Ecto neural progenitor cell (in vitro differentiated cells): ENCODE results near the gene H6PD.
A peak's percentile ranks its signal among the peaks of the same experiment; 100 is the strongest.

Source experiments
- DNase-seq: peaks from one replicate; pipeline ENCODE4 v3.0.0-alpha.2; 2018; ENCODE audit warnings: low spot score

The H6PD gene

GRCh38 chr1:9234223-9235095 lies at the start of gene H6PD:
Gene H6PD (plus strand): TSS chr1:9234774. CDS start chr1:9244935, 10,161 bp downstream.
- DNase-seq, result peak; percentile 90

DNA sequence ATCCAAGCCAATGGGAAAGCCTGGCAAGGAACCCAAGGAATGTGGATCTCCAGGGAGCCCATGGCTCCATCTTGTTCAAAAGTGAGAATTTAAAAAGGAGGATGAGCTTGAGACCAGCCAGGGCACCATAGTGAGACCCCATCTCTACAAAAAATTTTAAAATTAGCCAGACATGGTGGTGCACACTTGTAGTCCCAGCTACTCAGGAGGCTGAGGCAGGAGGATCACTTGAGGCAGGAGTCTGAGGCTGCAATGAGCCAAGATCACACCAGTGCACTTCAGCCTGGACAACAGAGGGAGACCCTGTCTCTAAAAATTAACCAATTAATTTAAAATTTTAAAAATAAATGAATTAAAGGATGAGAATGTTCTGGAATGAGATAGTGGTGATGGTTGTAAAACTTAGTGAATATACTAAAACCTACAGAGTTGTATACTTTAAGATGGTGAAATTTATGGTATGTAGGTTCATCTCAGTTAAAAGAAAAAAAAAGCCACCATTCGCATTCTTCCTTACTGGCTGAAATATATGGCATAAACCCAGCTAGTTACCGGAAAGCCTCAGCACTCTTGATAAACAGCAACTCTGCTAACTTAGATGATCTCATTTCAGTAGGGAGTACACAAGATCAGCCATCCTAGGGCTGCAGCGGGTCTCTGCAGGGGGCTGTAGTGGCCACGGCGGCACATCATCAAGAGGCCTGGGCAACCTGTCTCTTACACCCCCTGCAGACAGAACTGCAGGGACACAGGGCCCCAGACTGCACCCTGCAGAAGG lies 48.3 kb upstream of the H6PD start:
- DNase-seq, result no peak

DNA sequence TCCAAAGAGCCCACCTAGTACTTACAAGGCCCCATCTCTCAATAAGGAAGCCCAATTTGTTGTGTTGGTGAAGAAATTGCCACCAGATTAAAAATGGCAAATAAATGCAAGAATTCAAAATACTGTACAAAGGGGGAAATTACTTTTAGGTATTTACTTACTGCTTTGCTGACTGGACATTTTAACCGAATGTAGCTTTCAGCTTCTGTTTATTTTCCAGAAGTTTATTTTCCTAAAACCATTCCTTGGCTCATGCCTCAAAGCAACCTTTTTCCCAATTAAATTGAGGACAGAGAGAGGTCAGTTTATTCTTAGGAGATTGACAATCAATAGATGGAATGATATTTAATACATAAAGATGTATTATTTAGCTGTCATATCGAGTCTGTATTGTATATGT lies 47.6 kb upstream of the H6PD start:
- DNase-seq, result no peak

DNA sequence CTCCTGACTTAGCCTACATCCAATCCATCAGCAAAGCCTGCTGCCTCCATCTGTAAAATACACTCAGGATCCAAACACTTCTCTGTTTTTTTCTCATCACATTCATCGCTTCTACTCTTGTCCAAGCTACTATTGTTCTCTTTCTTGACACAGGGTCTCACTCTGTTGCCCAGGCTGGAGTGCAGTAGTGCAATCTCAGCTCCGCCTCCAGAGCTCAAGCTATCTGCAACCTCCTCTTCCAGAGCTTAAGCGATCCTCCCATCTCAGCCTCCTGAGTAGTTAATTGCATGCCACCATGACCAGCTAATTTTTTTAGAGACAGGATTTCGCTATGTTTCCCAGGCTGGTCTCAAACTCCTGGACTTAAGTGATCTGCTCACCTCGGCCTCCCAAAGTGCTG lies 44.3 kb upstream of the H6PD start:
- no peak for DNase-seq

DNA sequence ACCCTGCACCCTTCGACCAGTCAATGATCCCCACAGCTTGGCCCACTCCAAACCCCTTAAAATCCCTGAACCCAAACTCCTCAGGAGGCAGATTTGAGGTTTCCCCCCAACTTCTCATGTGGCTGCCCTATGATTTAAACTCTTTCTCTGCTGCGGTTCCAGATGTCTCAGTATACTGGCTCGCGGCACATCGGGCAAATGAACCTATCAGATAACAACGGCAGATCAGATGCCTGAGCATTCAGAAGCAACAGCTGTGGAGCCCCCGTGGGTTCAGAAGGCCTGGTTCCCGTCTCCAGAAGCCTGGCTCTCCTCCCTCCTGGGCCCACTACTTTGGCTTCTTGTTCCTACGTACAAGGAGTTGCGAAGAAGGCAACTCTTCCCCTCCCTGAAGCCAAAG lies 43.3 kb upstream of the H6PD start:
- no peak for DNase-seq

DNA sequence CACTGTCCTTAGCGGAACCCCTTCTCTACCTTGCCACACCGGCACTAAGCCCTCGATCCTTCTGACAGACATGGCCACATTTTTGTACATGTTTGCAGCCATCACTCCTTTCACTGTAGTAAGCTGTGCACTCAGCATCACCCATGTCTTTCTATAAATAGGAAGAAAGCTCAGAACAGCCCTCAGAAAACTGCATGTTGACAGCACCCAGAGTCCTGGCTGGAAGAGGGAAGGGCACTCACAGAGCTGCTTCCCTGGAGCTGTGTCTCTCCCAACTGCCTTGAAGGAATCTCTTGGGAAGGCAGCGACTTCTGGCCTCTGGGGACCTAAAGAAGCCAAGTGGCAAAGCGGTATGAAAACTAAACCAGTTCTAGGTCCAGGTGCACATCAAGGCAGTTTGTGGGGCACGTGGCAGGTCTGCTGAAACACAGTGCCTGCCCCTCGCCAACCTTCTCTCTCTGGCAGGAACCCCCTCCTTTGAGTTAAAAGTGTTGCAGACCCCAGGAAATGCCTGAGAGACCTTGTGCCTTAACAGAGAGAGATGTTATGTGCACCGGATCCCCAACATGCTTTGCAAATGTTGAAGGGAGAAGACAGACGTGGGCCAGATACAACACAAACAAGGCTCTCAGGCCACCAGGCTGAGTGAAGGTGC lies 41.9 kb upstream of the H6PD start:
- DNase-seq, result no peak

DNA sequence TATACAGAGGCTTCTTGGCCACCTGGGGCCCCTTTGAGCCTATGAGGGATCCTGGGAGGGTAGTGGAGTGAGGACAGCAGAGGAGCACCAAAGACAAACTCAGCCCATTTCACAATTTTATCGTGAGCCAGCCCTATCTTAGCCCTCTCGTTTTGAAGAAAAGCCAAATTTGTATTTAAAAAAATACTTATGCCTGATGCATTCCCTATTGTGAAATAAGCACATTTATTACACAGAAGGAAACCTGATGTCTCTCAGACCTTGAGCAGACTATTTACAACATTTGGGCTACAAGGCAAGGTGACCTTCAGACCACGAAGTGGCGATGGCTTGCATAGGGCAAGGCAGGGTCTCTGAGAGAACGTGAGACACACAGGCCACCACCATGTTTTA lies 41.3 kb upstream of the H6PD start:
- no peak for DNase-seq

DNA sequence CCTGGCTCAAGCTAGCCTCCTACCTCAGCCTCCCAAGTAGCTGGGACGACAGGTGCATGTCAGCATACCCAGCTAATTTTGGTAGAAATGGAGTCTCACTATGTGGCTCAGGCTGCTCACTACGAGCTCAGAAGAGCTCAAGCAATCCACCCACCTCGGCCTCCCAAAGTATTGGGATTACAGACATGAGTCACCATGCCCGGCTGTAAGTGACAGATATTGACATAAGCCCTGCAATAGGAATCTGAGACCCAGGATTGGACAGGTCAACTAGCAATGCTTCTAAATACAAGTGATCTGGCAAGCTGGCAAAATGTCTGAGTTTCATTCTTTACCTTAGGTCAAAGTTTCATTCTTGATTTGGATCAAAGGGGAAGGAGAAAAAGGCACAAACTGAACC lies 40.5 kb upstream of the H6PD start:
- DNase-seq, result no peak

DNA sequence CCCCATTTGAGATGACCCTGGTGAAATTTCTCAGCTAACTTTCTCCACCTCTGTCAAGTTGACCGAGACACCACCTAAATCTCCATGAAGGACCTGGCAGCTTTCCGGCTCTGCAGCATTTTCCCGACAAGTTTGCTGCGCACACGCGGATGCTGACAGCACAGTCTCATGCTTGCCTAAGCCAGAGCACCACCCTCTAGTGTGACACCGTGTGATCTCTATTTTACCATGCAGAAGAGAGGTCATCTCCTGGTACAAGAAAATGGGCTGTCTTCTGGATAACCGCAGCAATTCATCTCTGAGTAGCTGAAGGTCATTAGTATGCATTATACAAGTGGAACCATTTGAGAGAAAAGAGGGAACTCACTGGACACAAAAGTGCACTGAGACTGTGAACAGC lies 38.9 kb upstream of the H6PD start:
- DNase-seq, result no peak

DNA sequence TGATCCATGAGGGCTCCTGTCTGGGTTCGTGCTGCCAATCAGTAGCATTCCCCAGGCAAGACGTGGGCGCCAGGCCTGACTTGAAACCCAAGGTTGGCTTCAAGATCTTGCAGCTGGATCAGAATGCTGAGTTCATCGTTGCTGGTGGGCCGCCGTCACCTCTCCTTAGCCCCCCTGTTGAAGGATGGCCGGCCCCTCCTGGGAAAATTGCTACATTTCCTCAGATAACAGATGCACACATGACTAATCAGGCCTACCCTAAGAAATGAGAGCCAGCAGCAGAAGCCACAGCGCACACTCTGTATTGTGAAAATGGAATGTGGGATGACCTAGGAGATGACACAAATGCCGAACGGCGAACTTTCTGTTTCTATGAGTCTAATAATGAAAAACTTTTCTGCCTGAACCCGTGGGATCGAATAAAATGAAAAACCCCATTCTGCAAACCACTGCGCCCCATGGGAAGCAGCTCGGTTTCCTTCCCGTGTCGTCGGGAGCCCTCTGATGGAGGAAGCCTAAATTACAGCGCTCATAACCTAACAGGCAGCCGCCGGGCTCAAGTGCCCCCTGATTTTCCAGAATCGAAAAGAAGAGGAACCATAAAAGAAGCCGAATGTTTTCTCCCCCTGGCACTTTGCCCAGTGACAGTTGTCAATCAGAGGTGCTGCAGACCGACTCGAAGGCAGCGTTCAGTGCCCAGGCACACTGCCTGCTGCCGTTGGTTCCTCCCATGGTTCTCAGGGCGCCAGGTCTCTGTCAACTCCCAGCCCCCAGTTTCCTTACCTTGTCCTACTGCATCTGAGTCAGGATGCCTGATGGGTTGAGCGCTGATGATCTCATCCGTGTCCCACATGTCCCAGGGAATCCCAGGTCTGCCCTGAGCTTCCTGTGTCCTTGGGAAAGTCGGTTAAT lies 38.2 kb upstream of the H6PD start:
- DNase-seq, result peak; percentile 75

GRCh38 chr1:9197186-9198099 lies 37.1 kb upstream of the H6PD start:
- no peak for DNase-seq

DNA sequence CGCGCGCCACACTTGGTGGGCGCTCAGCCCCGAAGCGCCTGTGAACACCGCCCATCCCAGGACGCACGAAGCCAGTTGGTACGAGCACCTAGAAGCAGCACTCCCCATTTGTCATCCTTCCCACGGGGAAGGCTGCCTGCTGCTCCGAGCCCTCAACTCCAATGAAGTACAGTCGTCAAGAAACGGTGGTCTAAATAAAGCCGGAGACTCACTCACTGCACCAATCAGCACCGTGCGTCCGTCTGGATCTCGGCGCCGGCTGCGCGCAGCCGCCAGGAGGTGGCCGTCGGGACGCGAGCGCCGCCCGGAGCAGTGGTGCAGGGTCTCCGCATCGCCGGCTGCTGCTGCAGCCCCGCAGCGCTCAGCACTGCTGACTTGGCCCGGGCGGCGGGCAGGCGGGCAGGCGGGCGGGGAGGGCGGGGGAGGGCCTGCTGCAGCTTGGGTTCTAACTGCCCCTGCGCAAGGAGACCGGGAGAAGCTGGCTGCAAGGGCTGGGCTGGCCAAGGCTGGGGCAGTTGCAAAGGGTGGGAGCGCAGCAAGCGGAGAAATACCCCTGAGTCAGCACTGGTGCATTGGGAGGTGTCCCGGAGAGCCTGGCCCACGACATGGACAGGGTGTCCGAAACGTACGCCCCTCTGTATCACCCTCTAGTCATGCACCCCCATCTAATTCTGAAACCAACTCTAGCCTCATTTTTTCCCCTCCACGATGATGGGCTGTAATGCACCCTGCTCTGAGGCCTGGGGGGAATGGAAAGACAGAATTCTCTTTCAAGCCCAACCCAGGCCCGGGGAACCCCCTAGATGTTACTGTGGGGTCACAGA lies 35.8 kb upstream of the H6PD start:
- DNase-seq, result peak; percentile 80

GRCh38 chr1:9200441-9200840 lies 34.1 kb upstream of the H6PD start:
- DNase-seq, result no peak

DNA sequence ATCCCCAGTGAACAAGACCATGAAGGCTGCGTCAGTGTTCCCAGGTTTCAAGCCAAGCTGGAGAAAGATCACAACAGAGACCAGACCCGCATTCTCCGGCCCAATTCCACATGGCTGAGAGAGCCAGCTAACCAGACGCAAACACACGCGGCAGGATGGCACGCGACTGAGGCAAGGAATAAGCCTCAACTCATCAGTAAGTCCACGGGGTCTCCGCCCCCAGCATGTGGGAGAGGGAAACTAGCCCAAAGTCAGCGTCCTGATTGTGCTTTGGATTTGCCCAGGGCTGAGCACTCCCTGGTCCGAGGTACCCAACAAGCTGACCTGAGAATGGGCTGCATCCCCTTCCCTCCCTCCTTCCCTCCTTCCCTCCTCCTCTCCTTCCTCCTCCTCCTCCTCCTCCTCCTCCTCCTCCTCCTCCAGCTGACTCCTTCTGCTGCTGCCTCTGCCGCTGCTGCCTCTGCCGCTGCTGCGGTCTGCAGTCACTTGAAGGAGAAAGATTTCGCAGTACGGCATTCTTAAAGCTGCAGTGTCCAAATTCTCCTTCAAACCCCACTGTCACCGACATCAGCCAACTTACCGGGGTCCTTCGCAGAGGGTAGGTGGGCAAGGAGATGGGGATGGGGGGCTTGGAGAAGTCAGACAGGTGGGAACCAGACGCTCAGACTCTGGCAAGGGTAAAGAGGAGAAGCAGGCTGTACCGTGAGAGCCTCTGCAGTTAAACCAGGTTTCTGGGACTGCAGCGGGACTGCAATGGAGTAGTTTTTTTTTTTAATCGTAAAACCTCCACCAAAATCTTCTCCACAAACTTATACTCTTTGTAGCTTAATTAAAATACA lies 33.0 kb upstream of the H6PD start:
- DNase-seq, result peak; percentile 63

DNA sequence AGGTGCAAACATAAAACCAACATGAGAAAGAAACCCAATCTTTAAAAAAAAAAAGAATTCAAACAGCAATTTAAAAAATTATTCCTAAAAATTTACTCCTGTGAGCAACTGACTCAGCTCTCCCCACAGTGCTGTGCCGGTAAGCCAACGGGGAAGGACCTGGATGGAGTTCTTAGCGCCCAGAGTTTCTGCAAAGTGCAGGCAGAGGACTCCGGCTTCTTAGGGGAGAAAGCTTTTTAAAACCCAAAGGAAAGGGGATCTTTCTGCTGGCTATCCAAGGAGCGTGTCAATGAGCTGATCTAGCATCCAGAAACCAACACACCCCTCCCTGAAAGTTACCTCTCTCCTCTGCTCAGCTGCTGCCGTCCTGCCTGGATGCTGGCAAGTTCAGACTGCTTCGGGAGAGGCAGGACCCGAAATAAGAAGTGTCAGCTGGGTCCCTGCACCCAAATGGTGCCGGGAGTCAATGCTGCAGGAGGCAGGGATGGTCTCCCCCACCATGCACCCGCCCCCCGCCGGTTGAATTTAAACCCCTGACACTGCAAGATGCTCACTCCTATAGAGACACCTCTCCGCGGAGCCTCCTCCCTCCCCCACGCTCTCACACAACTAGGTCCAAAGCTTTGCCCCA lies 32.2 kb upstream of the H6PD start:
- no peak for DNase-seq

DNA sequence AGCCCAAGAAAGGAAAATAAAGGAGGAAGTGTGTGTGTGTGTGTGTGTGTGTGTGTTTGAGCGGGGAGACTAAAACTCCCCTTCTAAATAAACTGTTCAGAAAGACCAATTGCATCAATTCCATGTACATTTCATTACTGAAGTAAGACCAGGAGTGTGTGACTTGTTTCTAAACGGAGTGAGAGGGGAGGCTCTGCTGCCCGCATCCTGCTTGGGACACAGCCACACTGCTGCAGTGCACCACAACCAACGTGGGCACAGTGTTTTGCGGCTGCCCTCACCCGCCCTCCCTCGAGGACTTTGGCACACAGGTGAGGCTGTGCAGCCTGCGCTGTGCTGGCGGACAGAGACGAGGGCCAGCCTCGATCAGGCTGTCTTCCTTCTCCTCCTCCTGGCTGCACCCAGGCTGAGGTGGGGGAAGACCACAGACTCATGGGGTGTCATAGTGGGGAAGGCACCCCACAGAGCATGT lies 31.0 kb upstream of the H6PD start:
- DNase-seq, result no peak

DNA sequence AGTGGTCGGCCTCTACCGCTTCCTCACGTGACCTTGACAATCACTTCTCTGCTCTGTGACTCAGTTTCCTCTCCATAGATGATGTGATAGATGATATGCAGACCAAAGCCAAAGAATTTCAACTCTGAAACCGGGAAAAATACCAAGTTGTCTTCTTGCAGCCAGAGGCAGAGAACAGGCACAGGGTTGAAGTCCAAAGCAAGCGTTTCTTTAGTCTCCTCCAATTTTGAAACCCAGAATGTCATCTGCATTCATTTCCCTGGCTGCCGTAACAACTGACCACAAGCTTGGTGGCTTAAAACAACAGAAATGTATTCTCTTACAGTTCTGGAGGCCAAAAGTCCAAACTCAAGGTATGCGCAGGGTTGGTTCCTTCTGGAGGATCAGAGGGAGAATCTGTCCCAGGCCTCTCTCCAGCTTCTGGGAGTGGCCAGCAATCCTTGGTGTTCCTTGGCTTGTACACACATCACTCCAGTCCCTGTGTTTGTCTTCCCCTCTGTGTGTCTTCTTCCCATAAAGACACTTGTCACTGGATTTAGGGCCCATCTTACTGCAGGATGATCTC lies 30.3 kb upstream of the H6PD start:
- DNase-seq, result no peak

DNA sequence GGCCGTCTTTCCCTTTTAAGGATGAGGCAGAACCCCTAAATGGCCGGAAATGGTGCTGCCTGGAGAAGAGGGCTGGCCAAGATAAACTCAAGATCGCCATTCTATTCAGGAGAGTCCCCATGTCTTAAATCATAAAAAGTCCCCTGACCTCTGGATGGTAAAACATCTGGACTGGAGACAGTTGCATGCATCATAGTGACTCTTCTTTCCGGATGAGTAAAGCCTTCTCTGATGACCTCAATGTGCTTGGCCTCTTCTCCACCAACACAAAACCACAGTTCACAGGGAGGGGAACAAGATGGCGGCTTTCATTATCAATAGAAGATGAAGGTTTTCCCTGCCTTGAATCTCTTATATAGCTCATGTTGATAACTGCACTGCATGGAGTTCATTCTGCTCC lies 27.5 kb upstream of the H6PD start:
- DNase-seq, result no peak
